HAP-1 (cell line): ENCODE data around the gene SHISAL1.

ENCODE experiments used
- DNase-seq, 2 experiments: peaks; one replicate each; pipeline ENCODE4 v3.0.0-alpha.2; 2016 to 2020; ENCODE audit warnings: low spot score in 2 of 2
- H3K27me3 ChIP-seq: fragments of 250-450 bp; sonication (Bioruptor Pico); 2 replicates; pipeline ENCODE4 v1.5.1; 2020; ENCODE audit warnings: low read depth, mild to moderate bottlenecking, moderate library complexity
- H3K36me3 ChIP-seq: fragments of 250-450 bp; sonication (Bioruptor Pico); replicated peaks from 2 replicates; pipeline ENCODE4 v1.5.1; 2020; ENCODE audit warnings: mild to moderate bottlenecking
- H3K4me1 ChIP-seq: fragments of 250-450 bp; sonication (Bioruptor Pico); 2 replicates; pipeline ENCODE4 v1.5.1; 2020; ENCODE audit warnings: mild to moderate bottlenecking
- H3K4me3 ChIP-seq: fragments of 250-450 bp; sonication (Bioruptor Pico); 2 replicates; pipeline ENCODE4 v1.5.1; 2020; ENCODE audit warnings: mild to moderate bottlenecking, moderate library complexity
- H3K9me3 ChIP-seq: fragments of 250-450 bp; sonication (Bioruptor Pico); 2 replicates; pipeline ENCODE4 v1.5.1; 2020; ENCODE audit warnings: mild to moderate bottlenecking, moderate library complexity
- in situ Hi-C: fragments of 300-500 bp; cut with MboI; formaldehyde crosslinking; loops from 3 replicates; pipeline ENCODE4 v1.14.3; 2020; ENCODE audit warnings: low sequenced_read_pairs, inconsistent platforms, mixed read lengths

The SHISAL1 gene

DNA sequence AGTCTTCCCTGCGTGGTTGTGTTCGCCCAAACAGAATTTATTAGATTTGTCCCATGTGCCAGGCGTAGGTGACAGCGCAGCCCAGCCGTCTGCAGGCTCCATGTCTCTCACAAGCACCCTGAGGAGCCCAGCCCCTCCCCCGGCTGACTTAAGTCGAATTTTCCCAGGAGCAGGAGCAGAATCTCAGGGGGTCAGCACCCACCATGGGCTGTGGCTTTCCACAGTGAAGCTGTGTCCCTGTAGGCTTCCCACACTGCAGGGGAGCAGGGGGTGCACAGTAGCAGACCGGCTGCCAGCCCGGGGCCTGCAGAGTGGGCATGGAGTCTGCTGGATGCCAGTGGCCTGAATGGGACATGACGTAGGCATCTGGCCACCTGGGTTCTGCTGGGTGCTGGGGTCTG, 116.0 kb downstream of the SHISAL1 start:
- no peak for DNase-seq
- no peaks in the 10 kb centered on the region for H3K27me3 ChIP-seq
- no peaks in the 10 kb centered on the region for H3K4me1 ChIP-seq
- in situ Hi-C loops, result no loop called here
- no peak overlapping the region for H3K4me3 ChIP-seq
- no peaks in the 10 kb centered on the region for H3K9me3 ChIP-seq
- no peaks in the 10 kb centered on the region for H3K36me3 ChIP-seq

GRCh38 chr22:44196241-44196640, 116.5 kb downstream of the SHISAL1 start:
- no peaks in the 10 kb centered on the region for H3K4me1 ChIP-seq
- no peak overlapping the region for H3K4me3 ChIP-seq
- in situ Hi-C loops, result no loop called here
- H3K9me3 ChIP-seq, result no peaks in the 10 kb centered on the region
- DNase-seq, result no peak
- H3K36me3 ChIP-seq, result no peaks in the 10 kb centered on the region
- H3K27me3 ChIP-seq, result no peaks in the 10 kb centered on the region

GRCh38 chr22:44195189-44195871, 117.4 kb downstream of the SHISAL1 start:
- Histone ChIP-seq H3K9me3 (no peaks in the 10 kb centered on the region), H3K4me3 (no peak overlapping the region), H3K4me1 (no peaks in the 10 kb centered on the region), H3K27me3 (no peaks in the 10 kb centered on the region), H3K36me3 (no peaks in the 10 kb centered on the region)
- in situ Hi-C loops, result no loop called here
- no peak for DNase-seq

GRCh38 chr22:44194569-44194968, 118.2 kb downstream of the SHISAL1 start:
- H3K36me3 ChIP-seq, result no peaks in the 10 kb centered on the region
- no peaks in the 10 kb centered on the region for H3K27me3 ChIP-seq
- no peak overlapping the region for H3K4me3 ChIP-seq
- DNase-seq, result no peak
- in situ Hi-C loops, result no loop called here
- no peaks in the 10 kb centered on the region for H3K4me1 ChIP-seq
- no peaks in the 10 kb centered on the region for H3K9me3 ChIP-seq
